IgD-negative memory B cell (primary cell): Measurements from ENCODE around the gene ADCY5. TPM values are rescaled to one million over a fixed set of nuclear protein-coding genes. Genes with fewer than 3 reads are reported as not detected.

Source experiments
- H3K27ac Mint-ChIP-seq, 3 donors: one replicate each; pipeline ENCODE4 v1.8.0; 2020 to 2022; ENCODE audit warnings: mild to moderate bottlenecking in 3 of 3, mixed read lengths in 3 of 3, moderate library complexity in 1 of 3
- H3K27me3 Mint-ChIP-seq: one replicate; pipeline ENCODE4 v1.8.0; 2021; ENCODE audit warnings: mixed read lengths
- H3K36me3 Mint-ChIP-seq: one replicate; pipeline ENCODE4 v1.8.0; 2020; ENCODE audit warnings: mild to moderate bottlenecking, mixed read lengths
- H3K4me1 Mint-ChIP-seq, 3 donors: one replicate each; pipeline ENCODE4 v1.8.0; 2020 to 2022; ENCODE audit warnings: mixed read lengths in 3 of 3, mild to moderate bottlenecking in 1 of 3
- H3K4me3 Mint-ChIP-seq, 4 donors: one replicate each; pipeline ENCODE4 v1.8.0; 2020 to 2022; ENCODE audit warnings: mild to moderate bottlenecking in 4 of 4, mixed read lengths in 4 of 4, moderate library complexity in 3 of 4
- H3K9me3 Mint-ChIP-seq, 3 donors: one replicate each; pipeline ENCODE4 v1.8.0; 2020 to 2021; ENCODE audit warnings: mixed read lengths in 3 of 3, mild to moderate bottlenecking in 1 of 3
- polyA plus RNA-seq: library from polyadenylated mRNA; unstranded; fragments of 300-500 nt; fragmentation: Illumina TruSeq; gene quantifications from one replicate; pipeline ENCODE4 v1.2.3, GENCODE V29; 2021

ADCY5 gene
- polyA plus RNA-seq, 1 donor from 2014 or later, result not detected

DNA sequence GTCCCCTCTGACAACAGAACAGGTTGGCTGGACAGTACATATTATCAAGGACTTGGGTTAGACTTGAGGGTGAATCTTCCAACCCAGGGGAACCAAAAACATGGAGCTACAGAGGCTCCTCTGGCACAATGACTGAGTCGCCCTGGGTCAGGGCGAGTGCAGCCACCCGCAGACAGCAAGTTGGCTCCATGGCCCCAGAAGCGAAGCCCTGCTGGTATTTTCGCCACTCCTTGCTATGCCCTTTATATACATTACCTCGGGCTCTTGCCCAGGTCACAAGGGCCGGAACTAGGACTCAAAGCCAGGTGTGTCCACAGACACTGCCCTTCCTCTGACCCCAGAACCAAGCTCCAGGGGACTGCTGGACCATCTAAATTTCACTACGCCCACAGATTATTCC, 64.6 kb downstream of the ADCY5 start:
- no peaks in the 10 kb centered on the region for H3K9me3 Mint-ChIP-seq
- H3K36me3 Mint-ChIP-seq, result peaks cover 2% of the 10 kb centered on the region
- no peaks in the 10 kb centered on the region for H3K4me1 Mint-ChIP-seq
- H3K27me3 Mint-ChIP-seq, result peaks cover 26% of the 10 kb centered on the region
- H3K4me3 Mint-ChIP-seq, result no peak overlapping the region
- no peak overlapping the region for H3K27ac Mint-ChIP-seq

GRCh38 chr3:123383091-123384053, 65.5 kb downstream of the ADCY5 start:
- H3K9me3 Mint-ChIP-seq, result no peaks in the 10 kb centered on the region
- no peaks in the 10 kb centered on the region for H3K4me1 Mint-ChIP-seq
- peak overlapping the region in 1 of 4 donors; percentile 56 for H3K4me3 Mint-ChIP-seq
- peaks cover 2% of the 10 kb centered on the region for H3K36me3 Mint-ChIP-seq
- H3K27ac Mint-ChIP-seq, result no peak overlapping the region
- H3K27me3 Mint-ChIP-seq, result peaks cover 23% of the 10 kb centered on the region

GRCh38 chr3:123380261-123380660, 68.6 kb downstream of the ADCY5 start:
- Mint-ChIP-seq H3K27ac (no peak overlapping the region), H3K4me1 (no peaks in the 10 kb centered on the region), H3K27me3 (peaks cover 5% of the 10 kb centered on the region), H3K9me3 (no peaks in the 10 kb centered on the region), H3K4me3 (no peak overlapping the region), H3K36me3 (no peaks in the 10 kb centered on the region)

- H3K36me3 Mint-ChIP-seq, result no peaks in the 10 kb centered on the region
- H3K4me1 Mint-ChIP-seq, result no peaks in the 10 kb centered on the region
- no peaks in the 10 kb centered on the region for H3K9me3 Mint-ChIP-seq
- H3K4me3 Mint-ChIP-seq, result no peak overlapping the region
- H3K27ac Mint-ChIP-seq, result no peak overlapping the region
- H3K27me3 Mint-ChIP-seq, result peaks cover 4% of the 10 kb centered on the region
These were observed 69.7 kb downstream of the ADCY5 start for GRCh38 chr3:123379041-123379830.

DNA sequence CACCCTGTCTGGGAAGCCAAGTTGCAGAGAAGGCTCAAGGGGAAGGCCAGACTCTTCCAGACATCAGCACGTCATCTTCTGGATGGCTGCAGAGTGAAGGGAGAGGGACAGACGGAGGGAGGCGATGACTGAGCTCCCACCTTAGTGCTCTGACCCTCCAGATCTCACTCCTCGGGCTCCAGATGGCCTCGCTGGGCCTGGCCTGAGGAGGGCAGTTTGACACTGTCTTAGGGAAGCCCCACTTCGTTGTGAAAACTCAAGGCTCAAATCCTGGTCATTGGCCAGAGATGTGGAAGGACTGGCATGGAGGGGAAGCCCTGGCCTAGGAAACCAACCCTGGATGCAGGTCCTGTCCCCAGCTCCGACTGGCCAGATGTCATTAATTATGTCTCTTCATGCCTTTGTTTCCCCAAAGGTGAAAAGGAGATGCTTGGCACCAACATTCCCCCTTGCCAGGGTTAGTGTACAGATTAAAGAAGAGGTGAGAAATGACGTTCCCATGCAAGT, 70.4 kb downstream of the ADCY5 start:
- H3K36me3 Mint-ChIP-seq, result no peaks in the 10 kb centered on the region
- no peak overlapping the region for H3K27ac Mint-ChIP-seq
- no peaks in the 10 kb centered on the region for H3K9me3 Mint-ChIP-seq
- H3K4me1 Mint-ChIP-seq, result no peaks in the 10 kb centered on the region
- H3K27me3 Mint-ChIP-seq, result peaks cover 6% of the 10 kb centered on the region
- no peak overlapping the region for H3K4me3 Mint-ChIP-seq

DNA sequence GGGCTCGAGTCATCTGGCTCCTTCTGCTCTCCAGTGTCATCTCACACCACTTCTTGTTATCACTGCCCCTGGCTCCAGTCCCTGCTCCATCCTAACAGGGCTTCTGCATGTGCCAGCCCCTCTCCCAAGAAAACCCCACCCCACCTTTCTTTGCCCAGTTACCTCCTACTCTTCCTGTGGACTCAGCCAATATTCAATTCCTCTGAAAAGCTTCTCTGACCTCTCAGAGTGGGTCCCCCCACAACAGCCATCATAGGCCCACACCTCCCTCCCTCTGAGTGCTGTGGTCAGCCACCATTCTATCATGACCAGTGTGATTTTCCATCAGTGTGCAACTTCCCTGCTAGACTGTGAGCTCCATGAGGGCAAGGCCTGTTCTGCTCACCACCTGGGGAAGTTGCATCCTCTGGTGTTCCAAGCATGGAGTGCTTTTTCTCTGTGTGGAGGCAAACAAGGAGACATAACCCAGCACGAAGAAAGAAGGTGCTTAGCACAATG, 71.6 kb downstream of the ADCY5 start:
- H3K36me3 Mint-ChIP-seq, result no peaks in the 10 kb centered on the region
- H3K27ac Mint-ChIP-seq, result peak overlapping the region in 1 of 3 donors; percentile 29
- H3K4me1 Mint-ChIP-seq, result no peaks in the 10 kb centered on the region
- H3K9me3 Mint-ChIP-seq, result no peaks in the 10 kb centered on the region
- peaks cover 5% of the 10 kb centered on the region for H3K27me3 Mint-ChIP-seq
- no peak overlapping the region for H3K4me3 Mint-ChIP-seq

- peak overlapping the region in 1 of 3 donors; percentile 29 for H3K27ac Mint-ChIP-seq
- no peaks in the 10 kb centered on the region for H3K36me3 Mint-ChIP-seq
- H3K4me3 Mint-ChIP-seq, result no peak overlapping the region
- peaks cover 5% of the 10 kb centered on the region for H3K27me3 Mint-ChIP-seq
- no peaks in the 10 kb centered on the region for H3K4me1 Mint-ChIP-seq
- no peaks in the 10 kb centered on the region for H3K9me3 Mint-ChIP-seq
These were observed 72.2 kb downstream of the ADCY5 start for GRCh38 chr3:123376451-123377242.

GRCh38 chr3:123375014-123375940, 73.6 kb downstream of the ADCY5 start:
- H3K36me3 Mint-ChIP-seq, result no peaks in the 10 kb centered on the region
- H3K27ac Mint-ChIP-seq, result no peak overlapping the region
- peak overlapping the region in 1 of 4 donors; percentile 9 for H3K4me3 Mint-ChIP-seq
- peaks cover 5% of the 10 kb centered on the region for H3K27me3 Mint-ChIP-seq
- no peaks in the 10 kb centered on the region for H3K9me3 Mint-ChIP-seq
- H3K4me1 Mint-ChIP-seq, result no peaks in the 10 kb centered on the region

- H3K4me1 Mint-ChIP-seq, result no peaks in the 10 kb centered on the region
- no peak overlapping the region for H3K4me3 Mint-ChIP-seq
- H3K27ac Mint-ChIP-seq, result no peak overlapping the region
- H3K27me3 Mint-ChIP-seq, result peaks cover 5% of the 10 kb centered on the region
- H3K36me3 Mint-ChIP-seq, result no peaks in the 10 kb centered on the region
- peaks cover 0 to 3% (median 0%) of the 10 kb centered on the region in 3 donors for H3K9me3 Mint-ChIP-seq
These were observed 74.9 kb downstream of the ADCY5 start for GRCh38 chr3:123374016-123374415.

- Mint-ChIP-seq H3K9me3 (peaks cover 0 to 3% (median 0%) of the 10 kb centered on the region in 3 donors), H3K36me3 (no peaks in the 10 kb centered on the region), H3K4me1 (no peaks in the 10 kb centered on the region), H3K27me3 (peaks cover 5% of the 10 kb centered on the region), H3K4me3 (no peak overlapping the region), H3K27ac (no peak overlapping the region)
These were observed 75.4 kb downstream of the ADCY5 start for GRCh38 chr3:123373474-123373987.

DNA sequence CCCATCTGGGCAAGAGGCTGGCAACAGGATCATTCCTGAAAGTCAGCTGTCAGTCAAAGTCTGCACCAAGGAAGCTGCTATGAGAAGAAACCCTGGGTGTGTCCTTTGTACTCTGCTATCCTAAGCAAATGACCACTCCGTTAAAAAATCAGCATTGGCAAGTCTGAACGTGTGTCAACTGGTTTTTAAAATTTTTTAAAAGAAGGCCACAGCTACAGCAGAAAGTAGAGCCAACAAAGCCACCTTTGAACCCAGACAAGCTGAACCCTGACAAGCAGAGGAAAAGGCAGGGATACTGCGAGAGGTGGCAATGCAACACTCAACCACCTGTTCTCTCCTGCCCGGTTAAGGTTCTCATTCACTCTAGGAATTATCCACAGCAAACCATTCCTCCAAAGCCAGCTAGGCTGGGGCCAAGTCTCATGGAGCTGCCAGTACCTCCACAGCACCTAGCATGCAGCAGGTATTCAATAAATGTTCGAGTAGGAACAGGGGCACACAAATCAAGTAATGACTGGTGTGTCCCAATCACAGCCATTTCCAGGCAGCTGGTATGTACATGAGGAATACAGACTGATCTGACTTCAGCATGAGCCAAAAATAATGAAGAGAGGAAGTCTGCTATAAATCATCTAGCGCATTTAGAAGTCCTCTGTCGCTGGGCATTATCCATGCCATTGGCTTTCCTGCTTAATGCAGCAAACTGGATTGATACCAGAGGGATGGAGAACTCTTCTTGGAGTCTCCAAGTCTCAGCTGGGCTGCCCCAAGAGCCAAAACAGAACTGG, 76.0 kb downstream of the ADCY5 start:
- Mint-ChIP-seq H3K9me3 (peaks cover 0 to 3% (median 1%) of the 10 kb centered on the region in 3 donors), H3K27ac (no peak overlapping the region), H3K36me3 (peaks cover 1% of the 10 kb centered on the region), H3K4me3 (no peak overlapping the region), H3K27me3 (peaks cover 5% of the 10 kb centered on the region), H3K4me1 (no peaks in the 10 kb centered on the region)

- Mint-ChIP-seq H3K4me1 (no peaks in the 10 kb centered on the region), H3K27me3 (peaks cover 5% of the 10 kb centered on the region), H3K4me3 (no peak overlapping the region), H3K36me3 (peaks cover 1% of the 10 kb centered on the region), H3K27ac (no peak overlapping the region), H3K9me3 (peaks cover 0 to 3% (median 1%) of the 10 kb centered on the region in 3 donors)
These were observed 76.8 kb downstream of the ADCY5 start for GRCh38 chr3:123371859-123372685.
